Thoracic aorta (tissue), 2 donors: ENCODE results near the gene TMCC1. TPM values are rescaled to one million over a fixed set of nuclear protein-coding genes. Genes with fewer than 3 reads are reported as not detected.

Source experiments
- ATAC-seq: fragments of 150-250 bp; one replicate; pipeline ENCODE4 v1.8.0; 2017; ENCODE audit warnings: low read depth; ENCODE audit not compliant: insufficient number of reproducible peaks, low FRiP score
- DNase-seq: peaks from one replicate; pipeline ENCODE4 v3.0.0-alpha.2; 2020; ENCODE audit warnings: low spot score
- H3K27ac ChIP-seq, 2 donors: fragments of 200-600 bp; sonication (generic); 1 replicate in 1 of 2; 2 replicates in 1 of 2; pipeline ENCODE4 v1.5.1; 2016; ENCODE audit warnings: mild to moderate bottlenecking in 2 of 2, moderate library complexity in 2 of 2
- H3K27me3 ChIP-seq: fragments of 200-600 bp; sonication (generic); replicated peaks from 2 replicates; pipeline ENCODE4 v1.6.0; 2016; ENCODE audit warnings: mild to moderate bottlenecking; ENCODE audit not compliant: insufficient read depth
- H3K36me3 ChIP-seq: fragments of 200-600 bp; sonication (generic); one replicate; pipeline ENCODE4 v1.5.1; 2016
- H3K4me1 ChIP-seq, 2 donors: fragments of 200-600 bp; sonication (generic); 1 replicate in 1 of 2; 2 replicates in 1 of 2; pipeline versions ENCODE4 v1.5.1 to v1.6.0; 2016; ENCODE audit warnings: low read depth in 2 of 2, mild to moderate bottlenecking in 1 of 2; ENCODE audit not compliant: control insufficient read depth in 1 of 2
- H3K4me3 ChIP-seq: fragments of 200-600 bp; sonication (generic); 2 replicates; pipeline ENCODE4 v1.5.1; 2016; ENCODE audit warnings: mild to moderate bottlenecking
- H3K9me3 ChIP-seq: fragments of 200-600 bp; sonication (generic); 2 replicates; pipeline ENCODE4 v1.5.1; 2016
- total RNA-seq, 2 donors: library from RNA; depleted of rRNA; stranded (reverse); fragments of >200 nt; gene quantifications; one replicate each; pipeline versions ENCODE4 v1.1.0 to v1.2.3, GENCODE V29; 2016
- TF ChIP-seq, protein P1 (sequence below): fragments of 200-600 bp; sonication (generic); IDR thresholded peaks from one replicate; pipeline ENCODE4 v1.5.1; 2019; ENCODE audit warnings: antibody characterized with exemption

Gene TMCC1
- total RNA-seq, 2 donors from 2014 or later, result 16.9 to 17.7 TPM

DNA sequence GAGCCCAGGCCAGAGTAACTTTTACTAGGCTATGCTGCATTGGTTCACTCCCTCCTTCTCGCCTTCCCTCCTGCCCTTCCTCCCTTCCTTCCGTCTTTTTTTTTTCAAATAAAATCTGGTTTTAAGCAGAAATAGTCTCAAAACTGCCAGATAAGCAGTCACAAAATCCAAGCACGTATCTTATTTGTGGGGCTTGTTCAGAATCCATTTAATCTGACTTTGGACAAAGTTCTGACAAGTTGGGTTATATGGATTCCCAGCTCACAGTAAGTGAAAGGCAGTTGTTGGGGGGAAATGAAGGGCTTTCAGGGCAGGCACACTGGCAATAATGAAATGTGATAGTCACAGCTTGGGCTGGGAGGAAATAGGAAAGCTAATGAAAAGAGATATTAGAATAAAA, 255.0 kb downstream of the TMCC1 start:
- TF ChIP-seq, protein P1, sequence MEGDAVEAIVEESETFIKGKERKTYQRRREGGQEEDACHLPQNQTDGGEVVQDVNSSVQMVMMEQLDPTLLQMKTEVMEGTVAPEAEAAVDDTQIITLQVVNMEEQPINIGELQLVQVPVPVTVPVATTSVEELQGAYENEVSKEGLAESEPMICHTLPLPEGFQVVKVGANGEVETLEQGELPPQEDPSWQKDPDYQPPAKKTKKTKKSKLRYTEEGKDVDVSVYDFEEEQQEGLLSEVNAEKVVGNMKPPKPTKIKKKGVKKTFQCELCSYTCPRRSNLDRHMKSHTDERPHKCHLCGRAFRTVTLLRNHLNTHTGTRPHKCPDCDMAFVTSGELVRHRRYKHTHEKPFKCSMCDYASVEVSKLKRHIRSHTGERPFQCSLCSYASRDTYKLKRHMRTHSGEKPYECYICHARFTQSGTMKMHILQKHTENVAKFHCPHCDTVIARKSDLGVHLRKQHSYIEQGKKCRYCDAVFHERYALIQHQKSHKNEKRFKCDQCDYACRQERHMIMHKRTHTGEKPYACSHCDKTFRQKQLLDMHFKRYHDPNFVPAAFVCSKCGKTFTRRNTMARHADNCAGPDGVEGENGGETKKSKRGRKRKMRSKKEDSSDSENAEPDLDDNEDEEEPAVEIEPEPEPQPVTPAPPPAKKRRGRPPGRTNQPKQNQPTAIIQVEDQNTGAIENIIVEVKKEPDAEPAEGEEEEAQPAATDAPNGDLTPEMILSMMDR, result no peak
- DNase-seq, result no peak
- Histone ChIP-seq H3K27me3 (no peaks in the 10 kb centered on the region), H3K4me3 (no peak overlapping the region), H3K27ac (no peak overlapping the region), H3K9me3 (no peaks in the 10 kb centered on the region), H3K36me3 (no peaks in the 10 kb centered on the region), H3K4me1 (no peaks in the 10 kb centered on the region)
- ATAC-seq, result no peak

- Histone ChIP-seq H3K36me3 (no peaks in the 10 kb centered on the region), H3K27me3 (no peaks in the 10 kb centered on the region), H3K9me3 (no peaks in the 10 kb centered on the region), H3K27ac (no peak overlapping the region), H3K4me1 (no peaks in the 10 kb centered on the region), H3K4me3 (no peak overlapping the region)
- DNase-seq (no peak), ATAC-seq (no peak)
- TF ChIP-seq, protein P1, result no peak
Measured at GRCh38 chr3:129636082-129636481, 257.4 kb downstream of the TMCC1 start.

- Histone ChIP-seq H3K9me3 (no peaks in the 10 kb centered on the region), H3K27me3 (no peaks in the 10 kb centered on the region), H3K36me3 (no peaks in the 10 kb centered on the region), H3K4me3 (no peak overlapping the region), H3K4me1 (no peaks in the 10 kb centered on the region), H3K27ac (no peak overlapping the region)
- ATAC-seq (no peak), DNase-seq (no peak)
- TF ChIP-seq, protein P1, result no peak
Measured at GRCh38 chr3:129635656-129636055, 257.9 kb downstream of the TMCC1 start.

DNA sequence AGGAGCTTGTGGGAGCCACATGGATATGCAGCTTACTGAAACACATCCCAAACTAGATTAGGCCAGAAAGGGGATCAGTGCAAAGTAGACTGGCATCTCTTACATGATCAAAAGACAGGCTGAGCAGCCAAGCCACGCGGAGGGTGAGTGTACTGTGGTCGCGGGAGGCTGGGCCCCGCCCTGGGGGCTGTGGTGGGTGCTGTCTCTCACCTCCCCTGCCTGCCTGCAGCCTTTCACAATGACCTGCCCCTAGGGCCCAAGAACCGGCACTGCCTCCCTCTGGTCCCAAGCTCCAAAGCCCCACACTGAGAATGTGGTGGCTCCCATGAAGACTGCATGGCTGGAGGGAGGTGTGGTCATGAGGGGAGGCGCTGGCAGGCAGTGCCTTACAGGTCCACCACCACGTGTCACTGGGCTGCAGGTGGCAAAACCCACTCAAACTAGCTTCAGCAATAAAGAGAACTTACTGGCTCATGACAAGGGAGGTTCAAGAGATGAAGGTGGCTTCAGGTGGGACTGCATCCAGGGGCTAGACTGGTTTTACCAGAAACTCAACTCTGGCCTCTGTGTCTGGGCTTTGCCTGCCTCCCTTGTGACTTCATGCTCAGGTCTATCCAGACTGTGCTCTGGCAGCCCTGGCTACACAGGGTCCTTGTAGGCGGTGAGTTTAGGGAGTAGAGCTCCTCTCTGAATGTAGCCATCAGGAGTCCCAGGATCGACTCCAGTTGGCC, 259.6 kb downstream of the TMCC1 start:
- TF ChIP-seq, protein P1, result no peak
- Histone ChIP-seq H3K27me3 (no peaks in the 10 kb centered on the region), H3K4me3 (no peak overlapping the region), H3K36me3 (no peaks in the 10 kb centered on the region), H3K9me3 (no peaks in the 10 kb centered on the region), H3K27ac (no peak overlapping the region), H3K4me1 (no peaks in the 10 kb centered on the region)
- DNase-seq, result no peak
- ATAC-seq, result no peak

DNA sequence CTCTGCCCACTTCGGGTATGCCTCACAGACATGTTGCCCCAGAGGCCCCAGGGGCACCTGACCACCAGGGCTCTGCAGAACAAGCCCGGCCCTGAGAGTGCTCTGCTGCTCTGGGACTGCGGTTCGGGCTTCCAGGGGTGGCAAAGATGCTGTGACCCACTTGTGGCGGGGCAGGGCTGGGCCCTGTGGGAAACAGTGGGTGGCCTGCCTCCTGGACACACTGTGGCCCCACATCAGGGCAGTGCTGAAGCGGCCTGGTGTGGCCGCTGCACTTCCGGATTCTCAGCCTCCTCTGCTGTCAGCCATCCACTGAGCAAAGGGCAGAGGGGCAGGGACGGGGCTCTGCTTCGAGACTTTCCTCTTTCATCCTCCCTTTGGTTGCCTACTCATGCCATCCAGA, 260.5 kb downstream of the TMCC1 start:
- ATAC-seq (no peak), DNase-seq (no peak)
- Histone ChIP-seq H3K4me1 (peaks cover 3 to 7% of the 10 kb centered on the region in 2 donors), H3K27ac (no peak overlapping the region), H3K36me3 (no peaks in the 10 kb centered on the region), H3K9me3 (no peaks in the 10 kb centered on the region), H3K4me3 (no peak overlapping the region), H3K27me3 (no peaks in the 10 kb centered on the region)
- TF ChIP-seq, protein P1, result no peak
